Measurements from ENCODE around the gene LACTBL1.

The LACTBL1 gene

DNA sequence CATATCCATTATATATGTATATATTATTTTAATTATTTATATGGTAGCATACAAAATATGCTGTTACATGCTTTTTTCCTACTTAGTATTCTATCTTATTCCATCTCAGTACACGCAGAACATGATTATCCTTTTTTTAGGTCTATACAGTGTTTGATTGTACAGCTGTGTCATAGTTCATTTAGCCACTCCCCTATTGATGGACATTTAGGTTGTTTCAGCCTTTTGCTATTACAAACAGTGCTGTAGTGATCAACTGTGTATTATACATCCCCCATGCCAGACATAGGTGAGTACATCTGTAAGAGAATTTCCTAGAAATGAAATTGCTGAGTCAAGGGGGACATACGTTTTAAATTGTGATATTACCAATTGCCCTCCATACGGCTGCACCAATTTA lies 15.6 kb downstream of the LACTBL1 start:
- Histone ChIP-seq H3K27ac (replicated peaks) (no peak overlapping the region), H3K27me3 (ENCODE audit: insufficient read depth, poor library complexity, severe bottlenecking) (peaks cover 8% of the 10 kb centered on the region), H3K4me3 (replicated peaks; ENCODE audit: insufficient read depth, low read length) (no peak overlapping the region)
- TF ChIP-seq SPI1 (IDR thresholded peaks at IDR 0.05; ENCODE audit: borderline replicate concordance, low read depth) (no peak), CTCF (IDR thresholded peaks at IDR 0.05; ENCODE audit: insufficient read depth, low read length) (no peak), GABPA (IDR thresholded peaks at IDR 0.05; ENCODE audit: low read depth) (no peak), POLR2AphosphoS5 (IDR thresholded peaks at IDR 0.05; ENCODE audit: low read depth) (no peak)
- TF ChIP-seq, protein P1, sequence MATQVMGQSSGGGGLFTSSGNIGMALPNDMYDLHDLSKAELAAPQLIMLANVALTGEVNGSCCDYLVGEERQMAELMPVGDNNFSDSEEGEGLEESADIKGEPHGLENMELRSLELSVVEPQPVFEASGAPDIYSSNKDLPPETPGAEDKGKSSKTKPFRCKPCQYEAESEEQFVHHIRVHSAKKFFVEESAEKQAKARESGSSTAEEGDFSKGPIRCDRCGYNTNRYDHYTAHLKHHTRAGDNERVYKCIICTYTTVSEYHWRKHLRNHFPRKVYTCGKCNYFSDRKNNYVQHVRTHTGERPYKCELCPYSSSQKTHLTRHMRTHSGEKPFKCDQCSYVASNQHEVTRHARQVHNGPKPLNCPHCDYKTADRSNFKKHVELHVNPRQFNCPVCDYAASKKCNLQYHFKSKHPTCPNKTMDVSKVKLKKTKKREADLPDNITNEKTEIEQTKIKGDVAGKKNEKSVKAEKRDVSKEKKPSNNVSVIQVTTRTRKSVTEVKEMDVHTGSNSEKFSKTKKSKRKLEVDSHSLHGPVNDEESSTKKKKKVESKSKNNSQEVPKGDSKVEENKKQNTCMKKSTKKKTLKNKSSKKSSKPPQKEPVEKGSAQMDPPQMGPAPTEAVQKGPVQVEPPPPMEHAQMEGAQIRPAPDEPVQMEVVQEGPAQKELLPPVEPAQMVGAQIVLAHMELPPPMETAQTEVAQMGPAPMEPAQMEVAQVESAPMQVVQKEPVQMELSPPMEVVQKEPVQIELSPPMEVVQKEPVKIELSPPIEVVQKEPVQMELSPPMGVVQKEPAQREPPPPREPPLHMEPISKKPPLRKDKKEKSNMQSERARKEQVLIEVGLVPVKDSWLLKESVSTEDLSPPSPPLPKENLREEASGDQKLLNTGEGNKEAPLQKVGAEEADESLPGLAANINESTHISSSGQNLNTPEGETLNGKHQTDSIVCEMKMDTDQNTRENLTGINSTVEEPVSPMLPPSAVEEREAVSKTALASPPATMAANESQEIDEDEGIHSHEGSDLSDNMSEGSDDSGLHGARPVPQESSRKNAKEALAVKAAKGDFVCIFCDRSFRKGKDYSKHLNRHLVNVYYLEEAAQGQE (IDR thresholded peaks at IDR 0.05; ENCODE audit: insufficient replicate concordance, low read depth), result no peak
- no peak for DNase-seq (ENCODE audit: low read depth in 1 of 2, low spot score in 1 of 2)

DNA sequence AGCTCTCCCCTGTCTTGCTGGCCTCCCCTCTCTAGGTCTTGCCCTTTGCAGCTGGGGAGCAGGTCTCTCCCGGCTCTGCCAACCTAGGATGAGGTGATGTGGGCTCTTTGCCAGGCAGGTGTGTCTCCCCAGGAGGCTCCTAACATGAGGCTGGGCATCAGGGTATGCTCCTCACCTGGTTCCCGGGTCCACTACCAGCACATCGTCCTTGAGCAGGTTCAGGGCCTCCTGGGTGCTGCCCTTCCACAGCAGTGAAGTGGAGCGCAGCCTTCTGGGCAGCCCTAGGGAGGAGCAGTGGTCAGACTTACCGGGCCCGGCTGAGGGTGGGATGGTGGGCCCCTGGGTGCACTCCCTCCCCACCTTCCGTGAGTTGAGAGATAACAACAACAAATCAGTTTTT lies 17.5 kb downstream of the LACTBL1 start:
- TF ChIP-seq SPI1 (IDR thresholded peaks at IDR 0.05; ENCODE audit: borderline replicate concordance, low read depth) (no peak), POLR2AphosphoS5 (IDR thresholded peaks at IDR 0.05; ENCODE audit: low read depth) (no peak), GABPA (IDR thresholded peaks at IDR 0.05; ENCODE audit: low read depth) (no peak), CTCF (IDR thresholded peaks at IDR 0.05; ENCODE audit: insufficient read depth, low read length) (no peak)
- TF ChIP-seq, protein P1 (IDR thresholded peaks at IDR 0.05; ENCODE audit: insufficient replicate concordance, low read depth), result no peak
- Histone ChIP-seq H3K27me3 (ENCODE audit: insufficient read depth, poor library complexity, severe bottlenecking) (peaks cover 8% of the 10 kb centered on the region), H3K27ac (replicated peaks) (no peak overlapping the region), H3K4me3 (replicated peaks; ENCODE audit: insufficient read depth, low read length) (no peak overlapping the region)
- no peak for DNase-seq (ENCODE audit: low read depth in 1 of 2, low spot score in 1 of 2)

- no peak overlapping the region for H3K4me3 ChIP-seq (replicated peaks; ENCODE audit: insufficient read depth, low read length)
- H3K27me3 ChIP-seq (ENCODE audit: insufficient read depth, poor library complexity, severe bottlenecking), result peaks cover 8% of the 10 kb centered on the region
- no peak for DNase-seq (ENCODE audit: low read depth in 1 of 2, low spot score in 1 of 2)
- H3K27ac ChIP-seq (replicated peaks), result no peak overlapping the region
- no peak for TF ChIP-seq GABPA (IDR thresholded peaks at IDR 0.05; ENCODE audit: low read depth)
Observed at GRCh38 chr1:22953740-22954141, 18.9 kb downstream of the LACTBL1 start.

DNA sequence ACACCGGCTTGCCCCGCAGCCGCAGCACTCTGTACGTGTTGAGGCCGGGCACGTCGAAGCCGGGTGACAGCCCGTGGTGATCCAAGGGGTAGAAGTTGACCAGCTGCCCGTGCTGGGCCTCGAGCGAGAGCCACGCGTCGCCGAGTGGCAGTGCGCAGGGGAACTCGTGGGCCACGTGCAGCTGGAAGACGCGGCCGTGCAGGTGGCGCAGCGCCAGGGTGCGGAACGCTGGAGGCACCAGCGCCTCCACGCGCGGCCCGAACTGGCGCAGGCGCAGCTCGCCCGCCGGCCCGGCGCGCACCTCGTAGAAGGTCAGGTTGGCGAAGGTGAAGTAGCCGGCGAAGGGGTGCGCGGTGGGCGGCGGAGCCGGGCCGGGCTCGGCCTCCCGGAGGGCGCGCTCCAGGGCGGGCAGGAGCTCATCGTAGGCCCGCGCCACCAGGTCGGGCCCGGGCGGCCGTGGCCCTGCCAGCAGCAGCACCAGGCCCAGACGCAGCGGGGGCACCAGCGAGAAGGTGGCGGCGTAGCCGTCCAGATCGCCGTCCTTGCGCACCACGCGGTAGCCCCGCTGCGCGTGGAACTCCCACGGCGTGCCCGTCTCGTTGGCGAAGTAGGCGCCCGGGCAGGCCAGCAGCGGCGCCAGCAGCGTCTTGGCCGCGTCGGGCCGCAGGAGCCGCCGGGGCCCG lies 19.5 kb downstream of the LACTBL1 start:
- TF ChIP-seq, protein P1 (IDR thresholded peaks at IDR 0.05; ENCODE audit: insufficient replicate concordance, low read depth), result no peak
- TF ChIP-seq POLR2AphosphoS5 (IDR thresholded peaks at IDR 0.05; ENCODE audit: low read depth), result no peak
- no peak for TF ChIP-seq GABPA (IDR thresholded peaks at IDR 0.05; ENCODE audit: low read depth)
- no peak for TF ChIP-seq SPI1 (IDR thresholded peaks at IDR 0.05; ENCODE audit: borderline replicate concordance, low read depth)
- TF ChIP-seq CTCF (IDR thresholded peaks at IDR 0.05; ENCODE audit: insufficient read depth, low read length), result no peak
- Histone ChIP-seq H3K4me3 (replicated peaks; ENCODE audit: insufficient read depth, low read length) (no peak overlapping the region), H3K27me3 (ENCODE audit: insufficient read depth, poor library complexity, severe bottlenecking) (peaks cover 8% of the 10 kb centered on the region), H3K27ac (replicated peaks) (no peak overlapping the region)
- no peak for DNase-seq (ENCODE audit: low read depth in 1 of 2, low spot score in 1 of 2)
